Measurements from ENCODE around the gene TICRR. TPM values are rescaled to one million over a fixed set of nuclear protein-coding genes. Genes with fewer than 3 reads are reported as not detected.

TICRR gene
- total RNA-seq, 2 experiments from 2014 or later: 36.5 to 36.9 TPM

DNA sequence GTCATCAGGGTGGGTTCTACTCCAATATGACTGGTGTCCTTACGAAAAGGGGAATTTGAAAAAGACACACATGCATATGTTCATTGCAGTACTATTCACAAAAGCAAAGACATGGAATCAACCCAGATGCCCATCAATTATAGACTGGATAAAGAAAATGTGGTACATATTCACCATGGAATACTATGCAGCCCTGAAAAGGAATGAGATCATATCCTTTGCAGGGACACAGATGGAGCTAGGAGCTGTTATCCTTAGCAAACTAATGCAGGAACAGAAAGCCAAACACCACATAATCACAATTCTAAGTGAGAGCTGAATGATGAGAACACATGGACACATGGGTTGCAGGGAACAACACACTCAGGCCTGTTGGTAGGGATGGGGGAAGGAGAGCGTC lies 24.8 kb upstream of the TICRR start:
- Mint-ChIP-seq H3K4me1 (ENCODE audit: low read depth) (peaks cover 6% of the 10 kb centered on the region), H3K9me3 (ENCODE audit: insufficient read depth) (no peaks in the 10 kb centered on the region), H3K36me3 (ENCODE audit: low read depth) (no peaks in the 10 kb centered on the region), H3K27me3 (ENCODE audit: low read depth) (peaks cover 16% of the 10 kb centered on the region), H3K4me3 (no peak overlapping the region), H3K27ac (no peak overlapping the region)
- ATAC-seq (no peak), DNase-seq (no peak)
- ChIA-PET CTCF (no interaction called here), POLR2A (no interaction called here)

- CTCF ChIA-PET: no interaction called here
- peaks cover 6% of the 10 kb centered on the region for H3K4me1 Mint-ChIP-seq (ENCODE audit: low read depth)
- H3K9me3 Mint-ChIP-seq (ENCODE audit: insufficient read depth): no peaks in the 10 kb centered on the region
Observed at GRCh38 chr15:89551550-89551949, 23.7 kb upstream of the TICRR start.

DNA sequence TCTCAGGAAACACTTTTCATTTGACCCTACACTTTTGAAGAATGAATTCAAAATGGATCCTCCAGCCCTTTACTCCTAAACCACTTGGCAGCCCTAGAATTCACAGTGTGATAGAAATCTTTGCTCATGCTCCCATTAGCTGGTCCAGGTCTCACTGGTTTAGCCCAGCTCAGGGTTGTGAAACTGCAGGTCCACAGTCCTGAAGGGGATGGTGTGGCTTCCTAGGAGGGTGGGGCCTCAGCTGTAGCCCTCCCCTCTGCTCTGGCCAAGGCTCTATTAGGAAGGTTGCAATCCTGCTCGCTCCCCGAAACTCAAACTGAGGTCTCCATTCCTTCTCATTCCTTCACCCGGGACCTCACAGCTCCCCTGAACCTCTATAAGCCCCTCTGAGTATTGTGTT lies 21.6 kb upstream of the TICRR start:
- Mint-ChIP-seq H3K4me1 (ENCODE audit: low read depth) (peaks cover 2% of the 10 kb centered on the region), H3K36me3 (ENCODE audit: low read depth) (no peaks in the 10 kb centered on the region), H3K4me3 (no peak overlapping the region), H3K9me3 (ENCODE audit: insufficient read depth) (no peaks in the 10 kb centered on the region), H3K27me3 (ENCODE audit: low read depth) (peaks cover 6% of the 10 kb centered on the region), H3K27ac (no peak overlapping the region)
- DNase-seq (no peak), ATAC-seq (no peak)
- ChIA-PET CTCF (no interaction called here), POLR2A (no interaction called here)

More at GRCh38 chr15:89551550-89551949, 23.7 kb upstream of the TICRR start:
- H3K27ac Mint-ChIP-seq: no peak overlapping the region
- DNase-seq: no peak
- peaks cover 9% of the 10 kb centered on the region for H3K27me3 Mint-ChIP-seq (ENCODE audit: low read depth)
- POLR2A ChIA-PET: no interaction called here
- no peaks in the 10 kb centered on the region for H3K36me3 Mint-ChIP-seq (ENCODE audit: low read depth)
- no peak overlapping the region for H3K4me3 Mint-ChIP-seq
- ATAC-seq: no peak

- ATAC-seq: no peak
- ChIA-PET POLR2A (no interaction called here), CTCF (interaction anchor here (1.0 kb wide), 1 partner anchor 61 kb away, joined by 3 read pairs; no protein-coding TSS in a partner anchor)
- H3K27me3 Mint-ChIP-seq (ENCODE audit: low read depth): peaks cover 4% of the 10 kb centered on the region
- H3K4me1 Mint-ChIP-seq (ENCODE audit: low read depth): no peaks in the 10 kb centered on the region
- no peaks in the 10 kb centered on the region for H3K9me3 Mint-ChIP-seq (ENCODE audit: insufficient read depth)
- no peak overlapping the region for H3K27ac Mint-ChIP-seq
- H3K36me3 Mint-ChIP-seq (ENCODE audit: low read depth): no peaks in the 10 kb centered on the region
- H3K4me3 Mint-ChIP-seq: no peak overlapping the region
- DNase-seq: no peak
Observed at GRCh38 chr15:89554247-89554646, 21.0 kb upstream of the TICRR start.

GRCh38 chr15:89555768-89556167 lies 19.5 kb upstream of the TICRR start:
- H3K4me1 Mint-ChIP-seq (ENCODE audit: low read depth): no peaks in the 10 kb centered on the region
- H3K27ac Mint-ChIP-seq: no peak overlapping the region
- ChIA-PET CTCF (no interaction called here), POLR2A (no interaction called here)
- H3K9me3 Mint-ChIP-seq (ENCODE audit: insufficient read depth): no peaks in the 10 kb centered on the region
- H3K4me3 Mint-ChIP-seq: no peak overlapping the region
- DNase-seq: no peak
- H3K36me3 Mint-ChIP-seq (ENCODE audit: low read depth): no peaks in the 10 kb centered on the region
- H3K27me3 Mint-ChIP-seq (ENCODE audit: low read depth): peaks cover 2% of the 10 kb centered on the region
- ATAC-seq: no peak

- H3K36me3 Mint-ChIP-seq (ENCODE audit: low read depth): no peaks in the 10 kb centered on the region
- H3K4me1 Mint-ChIP-seq (ENCODE audit: low read depth): no peaks in the 10 kb centered on the region
- peak; percentile 55 for DNase-seq
- peaks cover 2% of the 10 kb centered on the region for H3K27me3 Mint-ChIP-seq (ENCODE audit: low read depth)
- H3K27ac Mint-ChIP-seq: no peak overlapping the region
- H3K9me3 Mint-ChIP-seq (ENCODE audit: insufficient read depth): no peaks in the 10 kb centered on the region
- ChIA-PET CTCF (no interaction called here), POLR2A (interaction anchor here (0.6 kb wide), 1 partner anchor 13 kb away, joined by 3 read pairs; no protein-coding TSS in a partner anchor)
- peak; percentile 55 for ATAC-seq
- H3K4me3 Mint-ChIP-seq: no peak overlapping the region
Observed at GRCh38 chr15:89556413-89557262, 18.6 kb upstream of the TICRR start.

DNA sequence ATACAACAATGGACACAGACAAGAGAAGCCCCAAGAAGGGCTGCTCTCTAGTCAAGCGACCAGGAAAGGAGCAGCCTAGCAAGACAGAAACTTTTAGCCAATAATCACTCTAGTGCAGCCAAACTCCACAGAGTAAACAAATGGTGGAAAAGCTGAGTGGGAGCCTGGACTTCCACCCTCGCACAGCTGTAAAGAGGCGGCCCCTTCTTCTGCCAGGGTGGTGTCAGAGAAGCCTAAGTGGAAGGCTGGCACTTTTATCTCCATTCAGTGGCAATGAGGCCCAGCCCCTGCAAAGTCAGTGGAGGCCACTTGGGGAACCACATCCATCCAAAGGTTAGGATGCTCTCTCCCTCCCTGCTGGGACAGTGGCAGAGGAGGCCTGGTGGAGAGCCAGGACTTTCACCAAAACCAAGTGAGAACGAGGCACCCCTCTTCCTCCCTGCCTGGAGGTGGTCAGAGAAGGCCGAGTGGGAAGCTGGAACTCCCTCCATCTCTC lies 15.5 kb upstream of the TICRR start:
- POLR2A ChIA-PET: no interaction called here
- DNase-seq: no peak
- H3K27ac Mint-ChIP-seq: no peak overlapping the region
- peaks cover 4% of the 10 kb centered on the region for H3K27me3 Mint-ChIP-seq (ENCODE audit: low read depth)
- no peak overlapping the region for H3K4me3 Mint-ChIP-seq
- ATAC-seq: no peak
- H3K4me1 Mint-ChIP-seq (ENCODE audit: low read depth): no peaks in the 10 kb centered on the region
- no peaks in the 10 kb centered on the region for H3K9me3 Mint-ChIP-seq (ENCODE audit: insufficient read depth)
- H3K36me3 Mint-ChIP-seq (ENCODE audit: low read depth): no peaks in the 10 kb centered on the region
- CTCF ChIA-PET: no interaction called here

GRCh38 chr15:89566181-89566580 lies 9.1 kb upstream of the TICRR start:
- POLR2A ChIA-PET: no interaction called here
- H3K4me3 Mint-ChIP-seq: no peak overlapping the region
- DNase-seq: no peak
- H3K27ac Mint-ChIP-seq: no peak overlapping the region
- CTCF ChIA-PET: interaction anchor here (2.2 kb wide), 1 partner anchor 207 kb away, joined by 7 read pairs; no protein-coding TSS in a partner anchor
- H3K9me3 Mint-ChIP-seq (ENCODE audit: insufficient read depth): no peaks in the 10 kb centered on the region
- ATAC-seq: no peak
- H3K36me3 Mint-ChIP-seq (ENCODE audit: low read depth): no peaks in the 10 kb centered on the region
- H3K27me3 Mint-ChIP-seq (ENCODE audit: low read depth): peaks cover 36% of the 10 kb centered on the region
- H3K4me1 Mint-ChIP-seq (ENCODE audit: low read depth): no peaks in the 10 kb centered on the region

DNA sequence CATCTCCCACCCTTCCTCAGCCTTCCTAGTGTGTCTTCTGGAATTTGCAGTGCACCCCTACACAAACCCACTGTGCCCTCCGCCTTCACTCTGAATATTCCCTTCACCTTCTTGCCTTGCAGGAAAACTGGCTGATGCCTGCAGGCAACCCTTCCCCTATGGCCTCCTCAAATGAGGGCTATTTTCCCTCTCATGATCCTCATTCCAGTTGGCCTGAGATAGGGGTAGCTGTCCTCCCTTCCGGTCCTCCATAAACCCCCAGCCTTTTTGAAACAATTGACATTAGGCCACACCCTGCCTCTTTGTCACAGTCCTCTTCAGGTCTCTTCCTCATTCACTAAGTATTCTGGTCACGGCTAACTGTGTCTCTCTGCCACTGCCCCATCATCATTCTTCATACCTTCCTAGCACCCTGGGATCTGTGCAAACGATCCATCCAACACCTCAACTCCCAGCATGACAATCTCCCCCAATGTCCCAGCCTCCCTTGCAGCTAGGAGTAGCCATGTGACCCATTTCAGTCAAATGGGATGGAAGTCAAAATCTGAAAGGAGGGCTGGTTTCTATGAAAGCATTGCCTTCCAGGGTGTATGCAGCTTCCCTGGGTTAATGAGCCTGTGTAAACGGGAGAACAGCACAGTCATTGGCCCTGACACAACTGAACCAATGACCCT lies 8.5 kb upstream of the TICRR start:
- Mint-ChIP-seq H3K9me3 (ENCODE audit: insufficient read depth) (no peaks in the 10 kb centered on the region), H3K36me3 (ENCODE audit: low read depth) (no peaks in the 10 kb centered on the region), H3K27me3 (ENCODE audit: low read depth) (peaks cover 36% of the 10 kb centered on the region), H3K4me3 (no peak overlapping the region), H3K27ac (no peak overlapping the region), H3K4me1 (ENCODE audit: low read depth) (no peaks in the 10 kb centered on the region)
- ChIA-PET CTCF (interaction anchor here (2.2 kb wide), 1 partner anchor 208 kb away, joined by 7 read pairs; no protein-coding TSS in a partner anchor), POLR2A (interaction anchor here (0.6 kb wide), 1 partner anchor 634 kb away, joined by 3 read pairs; no protein-coding TSS in a partner anchor)
- ATAC-seq: no peak
- DNase-seq: no peak

DNA sequence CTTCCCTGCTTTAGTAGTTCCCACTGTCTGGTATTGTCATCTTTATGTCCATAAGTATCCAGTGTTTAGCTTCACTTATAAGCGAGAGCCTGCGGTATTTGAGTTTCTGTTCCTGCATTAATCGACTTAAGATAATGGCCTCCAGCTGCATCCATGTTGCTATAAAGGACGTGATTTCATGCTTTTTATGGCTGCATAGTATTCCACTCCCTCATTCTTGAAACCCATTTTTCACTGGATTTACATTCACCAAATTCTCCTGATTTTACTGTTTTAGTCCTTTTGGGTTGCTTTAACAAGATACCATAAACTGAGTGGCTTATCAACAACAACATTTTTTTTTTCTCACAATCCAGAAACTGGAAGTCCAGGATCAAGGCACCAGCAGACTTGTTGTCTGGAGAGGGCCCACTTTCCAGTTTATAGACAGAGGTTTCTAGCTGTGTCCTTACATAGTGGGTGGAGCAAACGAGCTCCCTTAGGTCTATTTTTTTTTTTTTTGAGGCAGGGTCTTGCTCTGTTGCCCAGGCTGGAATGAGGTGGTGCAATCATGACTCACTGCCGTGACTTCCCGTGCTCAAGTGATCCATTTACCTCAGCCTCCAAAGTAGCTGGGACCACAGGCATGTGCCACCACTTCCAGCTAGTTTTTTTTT lies 6.1 kb upstream of the TICRR start:
- H3K27ac Mint-ChIP-seq: no peak overlapping the region
- ChIA-PET POLR2A (interaction anchor here (0.6 kb wide), 1 partner anchor 13 kb away, joined by 3 read pairs; no protein-coding TSS in a partner anchor), CTCF (interaction anchor here (1.0 kb wide), 1 partner anchor 46 kb away, joined by 3 read pairs; no protein-coding TSS in a partner anchor)
- peaks cover 39% of the 10 kb centered on the region for H3K27me3 Mint-ChIP-seq (ENCODE audit: low read depth)
- H3K36me3 Mint-ChIP-seq (ENCODE audit: low read depth): no peaks in the 10 kb centered on the region
- DNase-seq (no peak), ATAC-seq (no peak)
- H3K4me3 Mint-ChIP-seq: no peak overlapping the region
- peaks cover 4% of the 10 kb centered on the region for H3K4me1 Mint-ChIP-seq (ENCODE audit: low read depth)
- no peaks in the 10 kb centered on the region for H3K9me3 Mint-ChIP-seq (ENCODE audit: insufficient read depth)

GRCh38 chr15:89575656-89576416 lies 567 bp downstream of the TICRR start:
- DNase-seq (peak; percentile 26), ATAC-seq (peak; percentile 28)
- Mint-ChIP-seq H3K4me3 (peak overlapping the region; percentile 84), H3K9me3 (ENCODE audit: insufficient read depth) (no peaks in the 10 kb centered on the region), H3K27me3 (ENCODE audit: low read depth) (peaks cover 7% of the 10 kb centered on the region), H3K36me3 (ENCODE audit: low read depth) (peaks cover 41% of the 10 kb centered on the region), H3K27ac (peak overlapping the region; percentile 40), H3K4me1 (ENCODE audit: low read depth) (peaks cover 39% of the 10 kb centered on the region)
- ChIA-PET CTCF (interaction anchor here (0.7 kb wide), 1 partner anchor 97 kb away, joined by 3 read pairs; no protein-coding TSS in a partner anchor), POLR2A (interaction anchor here (0.8 to 1.3 kb wide), 2 partner anchors 29 to 240 kb away, joined by 3 read pairs; no protein-coding TSS in a partner anchor)
